Hepatocyte (in vitro differentiated cells): ENCODE results near the gene CFAP65.

ENCODE experiments used
- EZH2 ChIP-seq: fragments of 200-600 bp; sonication (generic); IDR thresholded peaks from 2 replicates; pipeline ENCODE4 v1.6.1; 2016; ENCODE audit warnings: antibody characterized with exemption, mild to moderate bottlenecking, borderline replicate concordance
- TF ChIP-seq, protein P1 (sequence below): fragments of 200-600 bp; sonication (generic); IDR thresholded peaks from 2 replicates; pipeline ENCODE4 v1.5.1; 2016; ENCODE audit warnings: antibody characterized with exemption, mild to moderate bottlenecking; ENCODE audit not compliant: poor library complexity

DNA sequence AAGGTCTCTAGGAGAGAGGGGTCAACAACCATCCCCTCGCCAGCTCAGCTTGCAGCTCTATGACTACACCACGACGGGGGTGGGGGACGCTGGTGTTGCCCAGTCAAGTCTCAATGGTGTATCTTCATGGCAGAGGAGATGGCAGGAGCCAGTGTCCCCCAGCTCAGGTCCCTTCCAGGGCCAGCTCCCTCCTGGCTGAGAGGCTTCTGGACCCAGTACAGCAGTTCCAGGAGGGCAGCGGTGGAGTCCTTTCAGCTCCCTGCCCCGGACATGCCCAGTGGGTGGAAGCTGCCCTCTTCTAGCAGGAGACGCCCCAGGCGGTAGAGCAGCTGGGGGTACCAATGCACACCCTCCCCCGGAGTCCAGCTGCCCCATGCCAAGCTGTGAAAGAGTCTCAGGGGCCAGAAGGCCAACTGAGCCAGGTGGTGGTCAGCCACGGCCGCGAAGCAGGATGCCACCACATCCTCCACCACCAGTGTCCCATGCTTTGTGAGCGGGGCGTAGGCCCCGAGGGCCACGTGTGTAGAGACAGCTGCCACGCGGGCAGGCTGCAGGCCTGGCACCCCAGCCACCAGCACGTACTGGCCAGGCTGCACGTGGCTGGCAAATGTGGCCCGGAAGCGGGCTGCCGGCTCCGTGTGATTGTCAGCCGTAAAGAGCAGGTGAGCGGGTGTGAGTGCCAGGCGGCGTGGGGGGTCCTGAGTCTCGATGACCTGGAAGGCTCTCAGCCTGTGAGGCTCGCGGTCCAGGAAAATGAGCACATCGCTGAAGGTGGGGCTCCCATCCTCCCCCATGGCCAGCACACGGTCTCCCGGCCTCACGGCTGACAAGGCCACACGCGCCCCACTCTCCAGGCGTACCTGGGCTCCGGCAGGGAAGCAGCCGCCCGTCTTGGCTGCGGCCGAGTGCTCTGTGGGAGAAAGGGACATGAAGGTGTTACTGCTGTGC is 13.9 kb upstream of the CFAP65 start:
- TF ChIP-seq, protein P1, sequence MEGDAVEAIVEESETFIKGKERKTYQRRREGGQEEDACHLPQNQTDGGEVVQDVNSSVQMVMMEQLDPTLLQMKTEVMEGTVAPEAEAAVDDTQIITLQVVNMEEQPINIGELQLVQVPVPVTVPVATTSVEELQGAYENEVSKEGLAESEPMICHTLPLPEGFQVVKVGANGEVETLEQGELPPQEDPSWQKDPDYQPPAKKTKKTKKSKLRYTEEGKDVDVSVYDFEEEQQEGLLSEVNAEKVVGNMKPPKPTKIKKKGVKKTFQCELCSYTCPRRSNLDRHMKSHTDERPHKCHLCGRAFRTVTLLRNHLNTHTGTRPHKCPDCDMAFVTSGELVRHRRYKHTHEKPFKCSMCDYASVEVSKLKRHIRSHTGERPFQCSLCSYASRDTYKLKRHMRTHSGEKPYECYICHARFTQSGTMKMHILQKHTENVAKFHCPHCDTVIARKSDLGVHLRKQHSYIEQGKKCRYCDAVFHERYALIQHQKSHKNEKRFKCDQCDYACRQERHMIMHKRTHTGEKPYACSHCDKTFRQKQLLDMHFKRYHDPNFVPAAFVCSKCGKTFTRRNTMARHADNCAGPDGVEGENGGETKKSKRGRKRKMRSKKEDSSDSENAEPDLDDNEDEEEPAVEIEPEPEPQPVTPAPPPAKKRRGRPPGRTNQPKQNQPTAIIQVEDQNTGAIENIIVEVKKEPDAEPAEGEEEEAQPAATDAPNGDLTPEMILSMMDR, result no peak
- TF ChIP-seq EZH2, result no peak
